A549 (cell line): ENCODE data around the gene IVD. TPM values are rescaled to one million over a fixed set of nuclear protein-coding genes. Genes with fewer than 3 reads are reported as not detected.

ENCODE experiments used
- ATAC-seq, 2 experiments: fragments of 200-7000 bp in 1 of 2; fragments of >200 bp in 1 of 2; cut with Nextera tagmentation in 1 of 2; cut with Tn5 transposase in 1 of 2; 3 replicates each; pipeline versions ENCODE4 v1.8.0 to v1.9.1; 2018 to 2020; ENCODE audit warnings: mild to moderate bottlenecking in 1 of 2, moderate library complexity in 1 of 2
- CTCF ChIA-PET: fragments of 300-600 bp; sonication (Branson Sonifier 250); formaldehyde crosslinking; extraction: SDS; loops from one replicate; lab custom pipeline; 2021; ENCODE audit warnings: antibody characterized with exemption, inconsistent platforms; lab: Yijun Ruan, JAX
- POLR2A ChIA-PET: fragments of 350-600 bp; formaldehyde crosslinking; extraction: SDS; loops from one replicate; lab custom pipeline; 2021; ENCODE audit warnings: antibody characterized with exemption, inconsistent platforms; lab: Yijun Ruan, JAX
- DNase-seq, 2 experiments: peaks; one replicate each; pipeline versions ENCODE4 v3.0.0 to v3.0.0-alpha.2; 2011 to 2016; ENCODE audit warnings: low read depth in 1 of 2, low spot score in 1 of 2
- FAIRE-seq: peaks from 2 replicates; lab custom pipeline; 2011; peaks lifted over from hg19 to GRCh38; lab: Jason Lieb, UNC
- H3K27ac ChIP-seq, 2 experiments: fragments of >200 bp; sonication (Bioruptor Twin); formaldehyde crosslinking; 3 replicates each; pipeline ENCODE4 v1.5.1; 2016 to 2017
- H3K4me1 ChIP-seq: fragments of >200 bp; sonication (Bioruptor Twin); formaldehyde crosslinking; 3 replicates; pipeline ENCODE4 v1.6.1; 2016
- H3K4me2 ChIP-seq: fragments of >200 bp; sonication (Bioruptor Twin); formaldehyde crosslinking; 3 replicates; pipeline ENCODE4 v1.6.1; 2016
- H3K4me3 ChIP-seq: fragments of >200 bp; sonication (Bioruptor Twin); formaldehyde crosslinking; 3 replicates; pipeline ENCODE4 v1.5.1; 2016
- H3K9me3 ChIP-seq: fragments of >200 bp; sonication (Bioruptor Twin); formaldehyde crosslinking; 3 replicates; pipeline ENCODE4 v1.6.1; 2016
- BHLHE40 ChIP-seq: IDR thresholded peaks from 2 replicates; pipeline ENCODE4 v1.6.1; 2012; ENCODE audit warnings: low read depth, low read length, inconsistent platforms
- CBX2 ChIP-seq: fragments of 200-600 bp; sonication (generic); IDR thresholded peaks from 2 replicates; pipeline ENCODE4 v1.6.1; 2016; ENCODE audit warnings: low read depth, mild to moderate bottlenecking, borderline replicate concordance
- EHF ChIP-seq: fragments of 250-450 bp; sonication (Bioruptor Pico); IDR thresholded peaks from 2 replicates; pipeline ENCODE4 v1.5.0; 2020; ENCODE audit warnings: mild to moderate bottlenecking
- FOSL2 ChIP-seq, 2 experiments: fragments of 450-650 bp in 1 of 2; fragments of >200 bp in 1 of 2; sonication (Bioruptor Twin) in 1 of 2; formaldehyde crosslinking; IDR thresholded peaks; 2 replicates each; pipeline versions ENCODE4 v1.5.0 to v1.6.1; 2016 to 2020; ENCODE audit warnings: mild to moderate bottlenecking in 1 of 2, moderate library complexity in 1 of 2
- GATA3 ChIP-seq: IDR thresholded peaks from 2 replicates; pipeline ENCODE4 v1.6.1; 2012; ENCODE audit warnings: borderline replicate concordance
- HDAC2 ChIP-seq: fragments of 200-600 bp; sonication (generic); IDR thresholded peaks from 2 replicates; pipeline ENCODE4 v1.6.1; 2016
- JUN ChIP-seq, 2 experiments: fragments of >200 bp; sonication (Bioruptor Twin); formaldehyde crosslinking; IDR thresholded peaks; 2 replicates in 1 of 2; 3 replicates in 1 of 2; pipeline ENCODE4 v1.6.1; 2016 to 2017
- JUNB ChIP-seq: fragments of >200 bp; sonication (Bioruptor Twin); formaldehyde crosslinking; IDR thresholded peaks from 2 replicates; pipeline ENCODE4 v1.6.1; 2016
- KDM1A ChIP-seq: fragments of 200-600 bp; sonication (generic); IDR thresholded peaks from 2 replicates; pipeline ENCODE4 v1.6.1; 2016; ENCODE audit warnings: low read depth, mild to moderate bottlenecking
- MAZ ChIP-seq: fragments of 150-350 bp; IDR thresholded peaks from 2 replicates; pipeline ENCODE4 v1.6.1; 2014; ENCODE audit warnings: antibody characterized with exemption, low read depth, low read length, borderline replicate concordance
- POLR2A ChIP-seq: IDR thresholded peaks from 2 replicates; pipeline ENCODE4 v1.6.1; 2012; ENCODE audit warnings: mild to moderate bottlenecking, low read length
- RAD21 ChIP-seq, 2 experiments: fragments of >200 bp in 1 of 2; sonication (Bioruptor Twin) in 1 of 2; formaldehyde crosslinking in 1 of 2; IDR thresholded peaks in 1 of 2; conservative IDR thresholded peaks in 1 of 2; 2 replicates in 1 of 2; 3 replicates in 1 of 2; pipeline ENCODE4 v1.6.1; 2012 to 2018; ENCODE audit warnings: inconsistent platforms in 1 of 2
- ZC3H11A ChIP-seq: fragments of 450-650 bp; IDR thresholded peaks from 2 replicates; pipeline ENCODE4 v1.6.1; 2014; ENCODE audit warnings: antibody characterized with exemption, mild to moderate bottlenecking
- ZFP36 ChIP-seq: fragments of 450-650 bp; IDR thresholded peaks from 2 replicates; pipeline ENCODE4 v1.6.1; 2014; ENCODE audit warnings: borderline replicate concordance; ENCODE audit not compliant: partially characterized antibody
- ZNF302 ChIP-seq: fragments of 250-450 bp; sonication (Bioruptor Pico); IDR thresholded peaks from 2 replicates; pipeline ENCODE4 v1.9.0; 2021; ENCODE audit warnings: inconsistent platforms, mild to moderate bottlenecking, moderate library complexity
- WGBS: methylation state at CpG from one replicate; pipeline ENCODE4 v1.1.6; 2017; ENCODE audit errors: missing lambda C conversion rate; 5-methylcytosine and 5-hydroxymethylcytosine counted together
- polyA plus RNA-seq, 4 experiments: library from polyadenylated mRNA; depleted of rRNA in 3 of 4; stranded (reverse); fragments of >200 nt; fragmentation: RNase III in 1 of 4; extraction: RNeasy Plus Mini Kit Qiagen cat#74134 plus additional on column Dnase treatment in 1 of 4; gene quantifications; 2 replicates in 3 of 4; 3 replicates in 1 of 4; pipeline ENCODE4 v1.2.3, GENCODE V29; 2011 to 2017
- TF ChIP-seq, protein P1 (sequence below): fragments of 150-350 bp; IDR thresholded peaks from 2 replicates; pipeline ENCODE4 v1.6.1; 2014; ENCODE audit warnings: low read depth, mild to moderate bottlenecking, low read length
- TF ChIP-seq, protein P2 (sequence below): IDR thresholded peaks from 2 replicates; pipeline ENCODE4 v1.6.1; 2012; ENCODE audit warnings: low read depth, borderline replicate concordance
- TF ChIP-seq, protein P3 (sequence below): fragments of >200 bp; sonication (Bioruptor Twin); formaldehyde crosslinking; IDR thresholded peaks from 3 replicates; pipeline ENCODE4 v1.5.1; 2016
- TF ChIP-seq, protein P4 (sequence below): fragments of >200 bp; sonication (Bioruptor Twin); formaldehyde crosslinking; IDR thresholded peaks from 2 replicates; pipeline ENCODE4 v1.6.1; 2016

Gene IVD
- polyA plus RNA-seq, 2 of the 4 experiments (the other 2 are of a cell fraction) = 10.2 to 12.4 TPM

DNA sequence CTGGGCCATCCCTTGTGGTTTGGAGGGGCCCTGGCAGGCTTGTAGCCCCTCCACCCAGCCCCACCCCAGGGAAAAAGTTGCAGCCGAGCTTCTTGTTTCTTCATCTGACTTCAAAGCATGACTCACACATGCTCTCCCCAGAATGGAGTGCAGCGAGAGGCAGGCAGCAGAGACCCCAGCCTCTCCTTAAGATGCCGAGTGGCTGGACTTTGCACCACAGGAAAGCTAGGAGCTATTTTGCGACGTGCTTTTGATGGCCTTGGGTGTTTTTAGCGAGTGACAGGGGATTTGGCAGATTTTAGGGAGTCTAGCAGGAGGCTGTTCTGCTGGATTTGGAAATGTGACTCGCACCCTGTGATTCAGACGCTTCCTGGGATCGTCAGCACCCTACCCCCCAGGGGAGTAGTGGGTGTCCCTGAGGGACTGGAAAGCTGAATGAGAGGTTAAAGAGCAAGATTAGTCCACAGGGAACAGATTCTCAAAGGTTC is 49.4 kb downstream of the IVD start:
- WGBS = 15% methylated on average over 9 of the region's 9 CpGs
- POLR2A ChIA-PET = no interaction called here

DNA sequence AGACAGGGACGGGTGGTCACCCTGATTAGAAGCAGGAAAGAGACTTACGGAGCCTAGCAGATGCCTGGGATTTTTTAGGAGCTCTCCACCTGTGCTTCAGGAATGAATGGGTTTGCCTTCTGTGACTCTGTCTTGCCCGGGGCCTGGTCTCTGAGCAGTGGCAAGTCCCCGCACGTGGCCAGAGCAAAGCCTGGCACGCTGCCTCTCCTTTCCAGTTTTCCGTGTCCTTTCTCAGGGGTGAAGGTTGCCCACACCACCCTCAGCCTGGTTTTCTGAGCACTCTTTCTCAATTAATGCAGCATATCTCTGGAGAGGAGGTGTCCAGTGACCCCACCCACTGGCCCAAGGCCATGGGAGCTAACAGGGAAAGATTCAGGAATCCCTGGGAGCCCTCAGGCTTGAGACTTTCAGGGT is 50.7 kb downstream of the IVD start:
- no peak overlapping the region for H3K4me3 ChIP-seq
- FAIRE-seq = no peak
- POLR2A ChIA-PET = no interaction called here

More for the DNA sequence above, 49.4 kb downstream of the IVD start:
- CTCF ChIA-PET = no interaction called here
- Histone ChIP-seq H3K9me3 (no peaks in the 10 kb centered on the region), H3K4me3 (no peak overlapping the region), H3K4me1 (peaks cover 34% of the 10 kb centered on the region), H3K4me2 (peak overlapping the region; percentile 77), H3K27ac (peak overlapping the region; percentile 57 to 86)
- FAIRE-seq (no peak), DNase-seq (no peak), ATAC-seq (peak; percentile 55 to 56; a peak in 3 of 6 replicates)
- 0 out of 2 replicates have a peak, but pooled peaks have one; percentile 23 for TF ChIP-seq JUNB
- TF ChIP-seq ZC3H11A = no peak
- no peak for TF ChIP-seq FOSL2 (IDR thresholded peaks at IDR 0.05)
- TF ChIP-seq FOSL2 (CRISPR knock-in tag; IDR thresholded peaks at IDR 0.05) = peak; percentile 27; the same call in 1 of the 2 replicates

DNA sequence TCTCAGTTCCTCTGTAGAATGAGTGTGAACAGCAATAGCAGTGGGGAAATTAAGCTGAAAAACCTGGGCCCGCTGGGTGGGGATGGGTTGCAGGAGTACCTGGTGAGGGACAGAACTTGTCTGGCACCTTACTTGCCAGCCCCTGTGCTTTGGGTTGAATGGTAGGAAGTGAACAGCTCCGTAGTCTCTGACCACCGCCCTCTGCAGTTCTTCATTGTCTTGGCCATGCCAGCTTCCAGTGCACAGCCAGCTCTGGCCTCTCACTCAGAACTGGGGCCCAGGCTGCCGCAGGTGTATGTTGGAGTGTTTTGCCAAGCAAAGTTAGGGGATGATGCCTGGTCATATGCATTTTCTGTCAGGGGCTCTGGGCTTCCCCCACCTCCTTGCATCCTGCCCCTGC is 51.1 kb downstream of the IVD start:
- ChIA-PET CTCF (interaction anchor here (3.6 kb wide), 1 partner anchor 50 kb away, joined by 12 read pairs; no protein-coding TSS in a partner anchor), POLR2A (no interaction called here)
- H3K4me1 ChIP-seq = peaks cover 34% of the 10 kb centered on the region
- no peak overlapping the region; the same call in 2 of the 3 replicates for H3K4me2 ChIP-seq
- no peak for FAIRE-seq
- no peak for ATAC-seq
- no peak overlapping the region for H3K4me3 ChIP-seq
- WGBS = 90% methylated on average over 4 of the region's 4 CpGs
- TF ChIP-seq POLR2A = no peak
- no peak for TF ChIP-seq HDAC2
- no peak for TF ChIP-seq BHLHE40
- TF ChIP-seq EHF (CRISPR knock-in tag) = no peak
- TF ChIP-seq, protein P1, sequence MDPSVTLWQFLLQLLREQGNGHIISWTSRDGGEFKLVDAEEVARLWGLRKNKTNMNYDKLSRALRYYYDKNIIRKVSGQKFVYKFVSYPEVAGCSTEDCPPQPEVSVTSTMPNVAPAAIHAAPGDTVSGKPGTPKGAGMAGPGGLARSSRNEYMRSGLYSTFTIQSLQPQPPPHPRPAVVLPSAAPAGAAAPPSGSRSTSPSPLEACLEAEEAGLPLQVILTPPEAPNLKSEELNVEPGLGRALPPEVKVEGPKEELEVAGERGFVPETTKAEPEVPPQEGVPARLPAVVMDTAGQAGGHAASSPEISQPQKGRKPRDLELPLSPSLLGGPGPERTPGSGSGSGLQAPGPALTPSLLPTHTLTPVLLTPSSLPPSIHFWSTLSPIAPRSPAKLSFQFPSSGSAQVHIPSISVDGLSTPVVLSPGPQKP = no peak
- TF ChIP-seq ZNF302 (CRISPR knock-in tag) = no peak
- TF ChIP-seq, protein P2, sequence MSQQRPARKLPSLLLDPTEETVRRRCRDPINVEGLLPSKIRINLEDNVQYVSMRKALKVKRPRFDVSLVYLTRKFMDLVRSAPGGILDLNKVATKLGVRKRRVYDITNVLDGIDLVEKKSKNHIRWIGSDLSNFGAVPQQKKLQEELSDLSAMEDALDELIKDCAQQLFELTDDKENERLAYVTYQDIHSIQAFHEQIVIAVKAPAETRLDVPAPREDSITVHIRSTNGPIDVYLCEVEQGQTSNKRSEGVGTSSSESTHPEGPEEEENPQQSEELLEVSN = no peak
- TF ChIP-seq, protein P3, sequence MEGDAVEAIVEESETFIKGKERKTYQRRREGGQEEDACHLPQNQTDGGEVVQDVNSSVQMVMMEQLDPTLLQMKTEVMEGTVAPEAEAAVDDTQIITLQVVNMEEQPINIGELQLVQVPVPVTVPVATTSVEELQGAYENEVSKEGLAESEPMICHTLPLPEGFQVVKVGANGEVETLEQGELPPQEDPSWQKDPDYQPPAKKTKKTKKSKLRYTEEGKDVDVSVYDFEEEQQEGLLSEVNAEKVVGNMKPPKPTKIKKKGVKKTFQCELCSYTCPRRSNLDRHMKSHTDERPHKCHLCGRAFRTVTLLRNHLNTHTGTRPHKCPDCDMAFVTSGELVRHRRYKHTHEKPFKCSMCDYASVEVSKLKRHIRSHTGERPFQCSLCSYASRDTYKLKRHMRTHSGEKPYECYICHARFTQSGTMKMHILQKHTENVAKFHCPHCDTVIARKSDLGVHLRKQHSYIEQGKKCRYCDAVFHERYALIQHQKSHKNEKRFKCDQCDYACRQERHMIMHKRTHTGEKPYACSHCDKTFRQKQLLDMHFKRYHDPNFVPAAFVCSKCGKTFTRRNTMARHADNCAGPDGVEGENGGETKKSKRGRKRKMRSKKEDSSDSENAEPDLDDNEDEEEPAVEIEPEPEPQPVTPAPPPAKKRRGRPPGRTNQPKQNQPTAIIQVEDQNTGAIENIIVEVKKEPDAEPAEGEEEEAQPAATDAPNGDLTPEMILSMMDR = no peak
- TF ChIP-seq JUN (IDR thresholded peaks at IDR 0.05) = no peak
- TF ChIP-seq CBX2 = no peak
- no peak for TF ChIP-seq MAZ
- TF ChIP-seq ZFP36 = no peak
- TF ChIP-seq, protein P4, sequence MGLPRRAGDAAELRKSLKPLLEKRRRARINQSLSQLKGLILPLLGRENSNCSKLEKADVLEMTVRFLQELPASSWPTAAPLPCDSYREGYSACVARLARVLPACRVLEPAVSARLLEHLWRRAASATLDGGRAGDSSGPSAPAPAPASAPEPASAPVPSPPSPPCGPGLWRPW = no peak
- no peak for TF ChIP-seq GATA3
- TF ChIP-seq KDM1A = no peak
- TF ChIP-seq RAD21 (conservative IDR thresholded peaks at IDR 0.05 in 1 of 2, IDR thresholded peaks at IDR 0.05 in 1 of 2) = no peak
- peak overlapping the region in 1 of 2 experiments; percentile 86; a peak in 2 of 6 replicates for H3K27ac ChIP-seq
- no peaks in the 10 kb centered on the region for H3K9me3 ChIP-seq
- DNase-seq = no peak

More for the DNA sequence above, 50.7 kb downstream of the IVD start:
- H3K27ac ChIP-seq = peak overlapping the region in 1 of 2 experiments; percentile 86; a peak in 2 of 6 replicates
- ATAC-seq (no peak), DNase-seq (no peak)
- no peak for TF ChIP-seq HDAC2
- no peak overlapping the region; the same call in 2 of the 3 replicates for H3K4me2 ChIP-seq
- WGBS = 89% methylated on average over 7 of the region's 7 CpGs
- H3K4me1 ChIP-seq = peaks cover 34% of the 10 kb centered on the region
- CTCF ChIA-PET = interaction anchor here (3.6 kb wide), 1 partner anchor 51 kb away, joined by 12 read pairs; no protein-coding TSS in a partner anchor
- no peaks in the 10 kb centered on the region for H3K9me3 ChIP-seq
